GM23338 (cell line): ENCODE results near the gene NR1H3. TPM values are rescaled to one million over a fixed set of nuclear protein-coding genes. Genes with fewer than 3 reads are reported as not detected.

Experiments used
- ATAC-seq: fragments of 200-7000 bp; cut with Tn5 transposase; 3 replicates; pipeline ENCODE4 v1.9.1; 2020
- DNase-seq: peaks from one replicate; pipeline ENCODE4 v3.0.0-alpha.2; 2015; ENCODE audit warnings: low spot score
- H2AFZ ChIP-seq: fragments of 200-600 bp; sonication (generic); 2 replicates; pipeline ENCODE4 v1.8.0; 2016; ENCODE audit warnings: antibody characterized with exemption, mild to moderate bottlenecking, moderate library complexity
- H3F3A ChIP-seq: fragments of 200-600 bp; sonication (generic); replicated peaks from 2 replicates; pipeline ENCODE4 v1.8.0; 2017; ENCODE audit warnings: antibody characterized with exemption, mixed run types, low read depth
- H3K27ac ChIP-seq: fragments of 200-600 bp; sonication (generic); 2 replicates; pipeline ENCODE4 v1.6.1; 2016; ENCODE audit warnings: low read depth
- H3K27me3 ChIP-seq: fragments of 200-600 bp; sonication (generic); 2 replicates; pipeline ENCODE4 v1.8.0; 2016; ENCODE audit warnings: mild to moderate bottlenecking, mixed run types, moderate library complexity; ENCODE audit not compliant: insufficient read depth
- H3K36me3 ChIP-seq: fragments of 200-600 bp; sonication (generic); 2 replicates; pipeline ENCODE4 v1.8.0; 2016; ENCODE audit warnings: mild to moderate bottlenecking; ENCODE audit not compliant: insufficient read depth
- H3K4me1 ChIP-seq: fragments of 200-600 bp; sonication (generic); 2 replicates; pipeline ENCODE4 v1.8.0; 2016; ENCODE audit warnings: mild to moderate bottlenecking, moderate library complexity; ENCODE audit not compliant: insufficient read depth
- H3K4me2 ChIP-seq: fragments of 200-600 bp; sonication (generic); 2 replicates; pipeline ENCODE4 v1.7.1; 2017; ENCODE audit warnings: mixed run types
- H3K4me3 ChIP-seq: fragments of 200-600 bp; sonication (generic); 2 replicates; pipeline ENCODE4 v1.6.1; 2016; ENCODE audit warnings: mixed run types
- H3K79me2 ChIP-seq: fragments of 200-600 bp; sonication (generic); replicated peaks from 2 replicates; pipeline ENCODE4 v1.8.0; 2017; ENCODE audit warnings: mild to moderate bottlenecking; ENCODE audit not compliant: insufficient read depth
- H3K9me2 ChIP-seq: fragments of 200-600 bp; sonication (generic); 2 replicates; pipeline ENCODE4 v1.8.0; 2017; ENCODE audit not compliant: insufficient read depth
- H4K20me1 ChIP-seq: fragments of 200-600 bp; sonication (generic); replicated peaks from 2 replicates; pipeline ENCODE4 v1.8.0; 2017; ENCODE audit warnings: mild to moderate bottlenecking; ENCODE audit not compliant: insufficient read depth
- H3K27ac Mint-ChIP-seq: 2 replicates; pipeline ENCODE4 v1.8.0; 2020; ENCODE audit warnings: inconsistent platforms, mild to moderate bottlenecking, moderate library complexity, mixed read lengths
- H3K27me3 Mint-ChIP-seq: 3 replicates; pipeline ENCODE4 v1.8.0; 2022; ENCODE audit warnings: low read depth, mild to moderate bottlenecking, moderate library complexity, mixed read lengths, inconsistent platforms; ENCODE audit not compliant: insufficient read depth, poor library complexity
- H3K36me3 Mint-ChIP-seq: 3 replicates; pipeline ENCODE4 v1.8.0; 2021; ENCODE audit warnings: low read depth, mild to moderate bottlenecking, inconsistent platforms, moderate library complexity, mixed read lengths
- H3K4me1 Mint-ChIP-seq: 3 replicates; pipeline ENCODE4 v1.8.0; 2020; ENCODE audit warnings: mild to moderate bottlenecking, inconsistent platforms, mixed read lengths
- H3K4me3 Mint-ChIP-seq: 3 replicates; pipeline ENCODE4 v1.8.0; 2021; ENCODE audit warnings: moderate library complexity, mild to moderate bottlenecking, inconsistent platforms, mixed read lengths
- H3K9me3 Mint-ChIP-seq: 3 replicates; pipeline ENCODE4 v1.8.0; 2020; ENCODE audit warnings: moderate library complexity, mild to moderate bottlenecking, inconsistent platforms, mixed read lengths
- CREB1 ChIP-seq: fragments of 250-450 bp; sonication (Bioruptor Pico); IDR thresholded peaks from 2 replicates; pipeline ENCODE4 v1.5.0; 2020; ENCODE audit warnings: low read depth, mild to moderate bottlenecking, moderate library complexity
- ETS1 ChIP-seq: IDR thresholded peaks from 2 replicates; pipeline ENCODE4 v1.6.1; 2016; ENCODE audit warnings: antibody characterized with exemption
- EZH2 ChIP-seq: fragments of 200-600 bp; sonication (generic); IDR thresholded peaks from one replicate; pipeline ENCODE4 v1.8.0; 2017; ENCODE audit warnings: antibody characterized with exemption, mild to moderate bottlenecking, low read depth; ENCODE audit not compliant: unreplicated experiment
- EZH2phosphoT487 ChIP-seq: fragments of 200-600 bp; sonication (generic); IDR thresholded peaks from one replicate; pipeline ENCODE4 v1.8.1; 2018; ENCODE audit warnings: antibody characterized with exemption; ENCODE audit not compliant: unreplicated experiment
- JUNB ChIP-seq: IDR thresholded peaks from one replicate; pipeline ENCODE4 v1.6.1; 2016; ENCODE audit warnings: antibody characterized with exemption; ENCODE audit not compliant: unreplicated experiment
- NANOG ChIP-seq: IDR thresholded peaks from 2 replicates; pipeline ENCODE4 v1.6.1; 2016; ENCODE audit warnings: antibody characterized with exemption, borderline replicate concordance
- POLR2AphosphoS5 ChIP-seq: IDR thresholded peaks from 2 replicates; pipeline ENCODE4 v1.6.1; 2016; ENCODE audit warnings: antibody characterized with exemption, low read depth
- STAT1 ChIP-seq: IDR thresholded peaks from one replicate; pipeline ENCODE4 v1.6.1; 2016; ENCODE audit warnings: antibody characterized with exemption; ENCODE audit not compliant: unreplicated experiment
- ZNF114 ChIP-seq: fragments of 250-450 bp; sonication (Bioruptor Pico); IDR thresholded peaks from 2 replicates; pipeline ENCODE4 v1.5.0; 2020; ENCODE audit warnings: mild to moderate bottlenecking, moderate library complexity
- ZNF331 ChIP-seq: fragments of 250-450 bp; sonication (Bioruptor Pico); IDR thresholded peaks from 2 replicates; pipeline ENCODE4 v1.5.0; 2020; ENCODE audit warnings: low read depth, mild to moderate bottlenecking, moderate library complexity
- polyA plus RNA-seq: library from polyadenylated mRNA; unstranded; fragments of >200 nt; fragmentation: Nextera tagmentation; extraction: Ambion mirVana; gene quantifications from 2 replicates; pipeline ENCODE4 v1.2.1, GENCODE V29; 2016
- total RNA-seq: library from RNA; depleted of rRNA; stranded (reverse); fragments of >200 nt; shearing (Covaris generic); gene quantifications from 2 replicates; pipeline ENCODE4 v1.2.3, GENCODE V29; 2014
- TF ChIP-seq, protein P1 (sequence below): IDR thresholded peaks from one replicate; pipeline ENCODE4 v1.6.1; 2018; ENCODE audit warnings: antibody characterized with exemption; ENCODE audit not compliant: unreplicated experiment
- TF ChIP-seq, protein P2 (sequence below): fragments of 250-450 bp; sonication (Bioruptor Pico); IDR thresholded peaks from 2 replicates; pipeline ENCODE4 v1.5.0; 2020; ENCODE audit warnings: mild to moderate bottlenecking, moderate library complexity
- TF ChIP-seq, protein P3 (sequence below), 2 experiments: fragments of 200-600 bp in 1 of 2; sonication (generic) in 1 of 2; conservative IDR thresholded peaks; 2 replicates each; pipeline versions ENCODE4 v1.5.1 to v1.6.1; 2016 to 2017; ENCODE audit warnings: antibody characterized with exemption in 2 of 2, low read depth in 2 of 2, mild to moderate bottlenecking in 2 of 2, moderate library complexity in 1 of 2

NR1H3 gene
- total and polyA plus RNA-seq, 2 experiments from 2014 or later, result 16.5 to 23.7 TPM

DNA sequence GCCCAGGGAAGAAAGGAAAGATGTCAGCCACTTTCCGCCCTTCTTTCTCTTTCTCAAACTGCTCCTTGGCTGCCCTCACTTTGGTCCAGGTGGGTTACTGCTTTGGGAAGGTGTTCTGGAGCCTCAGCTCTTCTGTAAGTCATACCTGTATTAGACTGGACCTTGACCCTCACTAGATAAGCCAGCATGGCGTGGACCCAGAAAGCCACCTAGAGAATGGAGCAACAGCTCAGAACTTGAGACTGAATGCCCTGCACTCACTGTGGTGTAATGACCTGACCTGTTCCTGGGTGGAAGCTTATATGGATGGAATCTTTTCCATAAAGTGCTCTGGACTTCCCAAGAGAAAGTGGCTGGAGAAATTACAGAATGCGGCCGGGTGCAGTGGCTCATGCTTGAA lies 24.7 kb upstream of the NR1H3 start:
- TF ChIP-seq STAT1 (no peak), ZNF114 (CRISPR knock-in tag) (no peak), EZH2 (no peak), NANOG (no peak), JUNB (no peak), EZH2phosphoT487 (no peak), POLR2AphosphoS5 (no peak), ETS1 (no peak), ZNF331 (CRISPR knock-in tag) (no peak), CREB1 (CRISPR knock-in tag) (no peak)
- TF ChIP-seq, protein P1, sequence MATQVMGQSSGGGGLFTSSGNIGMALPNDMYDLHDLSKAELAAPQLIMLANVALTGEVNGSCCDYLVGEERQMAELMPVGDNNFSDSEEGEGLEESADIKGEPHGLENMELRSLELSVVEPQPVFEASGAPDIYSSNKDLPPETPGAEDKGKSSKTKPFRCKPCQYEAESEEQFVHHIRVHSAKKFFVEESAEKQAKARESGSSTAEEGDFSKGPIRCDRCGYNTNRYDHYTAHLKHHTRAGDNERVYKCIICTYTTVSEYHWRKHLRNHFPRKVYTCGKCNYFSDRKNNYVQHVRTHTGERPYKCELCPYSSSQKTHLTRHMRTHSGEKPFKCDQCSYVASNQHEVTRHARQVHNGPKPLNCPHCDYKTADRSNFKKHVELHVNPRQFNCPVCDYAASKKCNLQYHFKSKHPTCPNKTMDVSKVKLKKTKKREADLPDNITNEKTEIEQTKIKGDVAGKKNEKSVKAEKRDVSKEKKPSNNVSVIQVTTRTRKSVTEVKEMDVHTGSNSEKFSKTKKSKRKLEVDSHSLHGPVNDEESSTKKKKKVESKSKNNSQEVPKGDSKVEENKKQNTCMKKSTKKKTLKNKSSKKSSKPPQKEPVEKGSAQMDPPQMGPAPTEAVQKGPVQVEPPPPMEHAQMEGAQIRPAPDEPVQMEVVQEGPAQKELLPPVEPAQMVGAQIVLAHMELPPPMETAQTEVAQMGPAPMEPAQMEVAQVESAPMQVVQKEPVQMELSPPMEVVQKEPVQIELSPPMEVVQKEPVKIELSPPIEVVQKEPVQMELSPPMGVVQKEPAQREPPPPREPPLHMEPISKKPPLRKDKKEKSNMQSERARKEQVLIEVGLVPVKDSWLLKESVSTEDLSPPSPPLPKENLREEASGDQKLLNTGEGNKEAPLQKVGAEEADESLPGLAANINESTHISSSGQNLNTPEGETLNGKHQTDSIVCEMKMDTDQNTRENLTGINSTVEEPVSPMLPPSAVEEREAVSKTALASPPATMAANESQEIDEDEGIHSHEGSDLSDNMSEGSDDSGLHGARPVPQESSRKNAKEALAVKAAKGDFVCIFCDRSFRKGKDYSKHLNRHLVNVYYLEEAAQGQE, result no peak
- TF ChIP-seq, protein P2, sequence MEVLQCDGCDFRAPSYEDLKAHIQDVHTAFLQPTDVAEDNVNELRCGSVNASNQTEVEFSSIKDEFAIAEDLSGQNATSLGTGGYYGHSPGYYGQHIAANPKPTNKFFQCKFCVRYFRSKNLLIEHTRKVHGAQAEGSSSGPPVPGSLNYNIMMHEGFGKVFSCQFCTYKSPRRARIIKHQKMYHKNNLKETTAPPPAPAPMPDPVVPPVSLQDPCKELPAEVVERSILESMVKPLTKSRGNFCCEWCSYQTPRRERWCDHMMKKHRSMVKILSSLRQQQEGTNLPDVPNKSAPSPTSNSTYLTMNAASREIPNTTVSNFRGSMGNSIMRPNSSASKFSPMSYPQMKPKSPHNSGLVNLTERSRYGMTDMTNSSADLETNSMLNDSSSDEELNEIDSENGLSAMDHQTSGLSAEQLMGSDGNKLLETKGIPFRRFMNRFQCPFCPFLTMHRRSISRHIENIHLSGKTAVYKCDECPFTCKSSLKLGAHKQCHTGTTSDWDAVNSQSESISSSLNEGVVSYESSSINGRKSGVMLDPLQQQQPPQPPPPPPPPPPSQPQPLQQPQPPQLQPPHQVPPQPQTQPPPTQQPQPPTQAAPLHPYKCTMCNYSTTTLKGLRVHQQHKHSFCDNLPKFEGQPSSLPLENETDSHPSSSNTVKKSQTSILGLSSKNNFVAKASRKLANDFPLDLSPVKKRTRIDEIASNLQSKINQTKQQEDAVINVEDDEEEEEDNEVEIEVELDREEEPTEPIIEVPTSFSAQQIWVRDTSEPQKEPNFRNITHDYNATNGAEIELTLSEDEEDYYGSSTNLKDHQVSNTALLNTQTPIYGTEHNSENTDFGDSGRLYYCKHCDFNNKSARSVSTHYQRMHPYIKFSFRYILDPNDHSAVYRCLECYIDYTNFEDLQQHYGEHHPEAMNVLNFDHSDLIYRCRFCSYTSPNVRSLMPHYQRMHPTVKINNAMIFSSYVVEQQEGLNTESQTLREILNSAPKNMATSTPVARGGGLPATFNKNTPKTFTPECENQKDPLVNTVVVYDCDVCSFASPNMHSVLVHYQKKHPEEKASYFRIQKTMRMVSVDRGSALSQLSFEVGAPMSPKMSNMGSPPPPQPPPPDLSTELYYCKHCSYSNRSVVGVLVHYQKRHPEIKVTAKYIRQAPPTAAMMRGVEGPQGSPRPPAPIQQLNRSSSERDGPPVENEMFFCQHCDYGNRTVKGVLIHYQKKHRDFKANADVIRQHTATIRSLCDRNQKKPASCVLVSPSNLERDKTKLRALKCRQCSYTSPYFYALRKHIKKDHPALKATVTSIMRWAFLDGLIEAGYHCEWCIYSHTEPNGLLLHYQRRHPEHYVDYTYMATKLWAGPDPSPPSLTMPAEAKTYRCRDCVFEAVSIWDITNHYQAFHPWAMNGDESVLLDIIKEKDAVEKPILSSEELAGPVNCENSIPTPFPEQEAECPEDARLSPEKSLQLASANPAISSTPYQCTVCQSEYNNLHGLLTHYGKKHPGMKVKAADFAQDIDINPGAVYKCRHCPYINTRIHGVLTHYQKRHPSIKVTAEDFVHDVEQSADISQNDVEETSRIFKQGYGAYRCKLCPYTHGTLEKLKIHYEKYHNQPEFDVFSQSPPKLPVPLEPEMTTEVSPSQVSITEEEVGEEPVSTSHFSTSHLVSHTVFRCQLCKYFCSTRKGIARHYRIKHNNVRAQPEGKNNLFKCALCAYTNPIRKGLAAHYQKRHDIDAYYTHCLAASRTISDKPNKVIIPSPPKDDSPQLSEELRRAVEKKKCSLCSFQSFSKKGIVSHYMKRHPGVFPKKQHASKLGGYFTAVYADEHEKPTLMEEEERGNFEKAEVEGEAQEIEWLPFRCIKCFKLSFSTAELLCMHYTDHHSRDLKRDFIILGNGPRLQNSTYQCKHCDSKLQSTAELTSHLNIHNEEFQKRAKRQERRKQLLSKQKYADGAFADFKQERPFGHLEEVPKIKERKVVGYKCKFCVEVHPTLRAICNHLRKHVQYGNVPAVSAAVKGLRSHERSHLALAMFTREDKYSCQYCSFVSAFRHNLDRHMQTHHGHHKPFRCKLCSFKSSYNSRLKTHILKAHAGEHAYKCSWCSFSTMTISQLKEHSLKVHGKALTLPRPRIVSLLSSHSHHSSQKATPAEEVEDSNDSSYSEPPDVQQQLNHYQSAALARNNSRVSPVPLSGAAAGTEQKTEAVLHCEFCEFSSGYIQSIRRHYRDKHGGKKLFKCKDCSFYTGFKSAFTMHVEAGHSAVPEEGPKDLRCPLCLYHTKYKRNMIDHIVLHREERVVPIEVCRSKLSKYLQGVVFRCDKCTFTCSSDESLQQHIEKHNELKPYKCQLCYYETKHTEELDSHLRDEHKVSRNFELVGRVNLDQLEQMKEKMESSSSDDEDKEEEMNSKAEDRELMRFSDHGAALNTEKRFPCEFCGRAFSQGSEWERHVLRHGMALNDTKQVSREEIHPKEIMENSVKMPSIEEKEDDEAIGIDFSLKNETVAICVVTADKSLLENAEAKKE (CRISPR knock-in tag), result no peak
- TF ChIP-seq, protein P3, sequence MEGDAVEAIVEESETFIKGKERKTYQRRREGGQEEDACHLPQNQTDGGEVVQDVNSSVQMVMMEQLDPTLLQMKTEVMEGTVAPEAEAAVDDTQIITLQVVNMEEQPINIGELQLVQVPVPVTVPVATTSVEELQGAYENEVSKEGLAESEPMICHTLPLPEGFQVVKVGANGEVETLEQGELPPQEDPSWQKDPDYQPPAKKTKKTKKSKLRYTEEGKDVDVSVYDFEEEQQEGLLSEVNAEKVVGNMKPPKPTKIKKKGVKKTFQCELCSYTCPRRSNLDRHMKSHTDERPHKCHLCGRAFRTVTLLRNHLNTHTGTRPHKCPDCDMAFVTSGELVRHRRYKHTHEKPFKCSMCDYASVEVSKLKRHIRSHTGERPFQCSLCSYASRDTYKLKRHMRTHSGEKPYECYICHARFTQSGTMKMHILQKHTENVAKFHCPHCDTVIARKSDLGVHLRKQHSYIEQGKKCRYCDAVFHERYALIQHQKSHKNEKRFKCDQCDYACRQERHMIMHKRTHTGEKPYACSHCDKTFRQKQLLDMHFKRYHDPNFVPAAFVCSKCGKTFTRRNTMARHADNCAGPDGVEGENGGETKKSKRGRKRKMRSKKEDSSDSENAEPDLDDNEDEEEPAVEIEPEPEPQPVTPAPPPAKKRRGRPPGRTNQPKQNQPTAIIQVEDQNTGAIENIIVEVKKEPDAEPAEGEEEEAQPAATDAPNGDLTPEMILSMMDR (conservative IDR thresholded peaks at IDR 0.05; ENCODE audit: low read depth in 2 of 2), result no peak
- Histone ChIP-seq H3K36me3 (peaks cover 12% of the 10 kb centered on the region), H3K27me3 (no peaks in the 10 kb centered on the region), H3K27ac (peak overlapping the region; percentile 59; the same call in 1 of the 2 replicates), H3K4me1 (no peaks in the 10 kb centered on the region), H3K9me2 (no peaks in the 10 kb centered on the region), H3K79me2 (0 out of 2 replicates have a peak, but pooled peaks cover 1% of the 10 kb centered on the region), H3K4me3 (no peak overlapping the region), H2AFZ (no peak overlapping the region), H3F3A (peaks cover 7% of the 10 kb centered on the region; the same call in 1 of the 2 replicates), H4K20me1 (no peaks in the 10 kb centered on the region; the same call in 1 of the 2 replicates), H3K4me2 (no peak overlapping the region)
- DNase-seq (no peak), ATAC-seq (no peak)
- no peaks in the 10 kb centered on the region for H3K9me3 Mint-ChIP-seq
- no peak overlapping the region for H3K27ac Mint-ChIP-seq
- peaks cover 12% of the 10 kb centered on the region; the same call in 2 of the 3 replicates for H3K4me1 Mint-ChIP-seq
- H3K36me3 Mint-ChIP-seq, result peaks cover 38% of the 10 kb centered on the region
- no peak overlapping the region for H3K4me3 Mint-ChIP-seq
- peaks cover 7% of the 10 kb centered on the region for H3K27me3 Mint-ChIP-seq
